GM12878 (cell line): ENCODE measurements around the gene LGALS1. TPM values are rescaled to one million over a fixed set of nuclear protein-coding genes. Genes with fewer than 3 reads are reported as not detected.

Experiments
- ATAC-seq: fragments of 200-7000 bp; cut with Tn5 transposase; 3 replicates; pipeline ENCODE4 v1.9.1; 2020; ENCODE audit warnings: mild to moderate bottlenecking, moderate library complexity
- BruUV-seq: library from RNA; stranded (reverse); fragments of 400-500 nt; replicated peaks from 2 replicates; lab custom pipeline; 2021; lab: Mats Ljungman, UMichigan
- CTCF ChIA-PET: fragments of 300-600 bp; sonication (Branson Sonifier 250); formaldehyde crosslinking; extraction: SDS; loops from one replicate; lab custom pipeline; 2021; ENCODE audit warnings: inconsistent platforms; lab: Yijun Ruan, JAX
- POLR2A ChIA-PET: fragments of 350-600 bp; formaldehyde crosslinking; extraction: SDS; loops from one replicate; lab custom pipeline; 2021; ENCODE audit warnings: inconsistent platforms; lab: Charles Lee
- RAD21 ChIA-PET: fragments of 300-600 bp; sonication (Branson Sonifier 250); formaldehyde crosslinking; loops from one replicate; lab custom pipeline; 2023; ENCODE audit warnings: antibody characterized with exemption; ENCODE audit not compliant: unreplicated experiment; lab: Charles Lee
- SMC1A ChIA-PET: fragments of 300-600 bp; sonication (Branson Sonifier 250); formaldehyde crosslinking; loops from one replicate; lab custom pipeline; 2023; ENCODE audit not compliant: unreplicated experiment, uncharacterized antibody; lab: Charles Lee
- DNase-seq: peaks from one replicate; pipeline ENCODE4 v3.0.0-alpha.2; 2011; ENCODE audit warnings: low read depth, low spot score
- FAIRE-seq: peaks from 3 replicates; lab custom pipeline; 2011; peaks lifted over from hg19 to GRCh38; lab: Jason Lieb, UNC
- H2AFZ ChIP-seq: 2 replicates; pipeline ENCODE4 v1.6.0; 2011; ENCODE audit warnings: low read depth, low read length, control low read depth; ENCODE audit not compliant: control insufficient read depth
- H3K27ac ChIP-seq: 2 replicates; pipeline ENCODE4 v1.5.1; 2011; ENCODE audit warnings: control low read depth; ENCODE audit not compliant: control insufficient read depth, insufficient read depth
- H3K27me3 ChIP-seq, 2 experiments: replicated peaks in 1 of 2; 2 replicates each; pipeline versions ENCODE4 v1.6.0 to v1.6.1; 2011; ENCODE audit warnings: low read length in 1 of 2; ENCODE audit not compliant: control insufficient read depth in 2 of 2, insufficient read depth in 2 of 2
- H3K36me3 ChIP-seq, 2 experiments: 2 replicates each; pipeline ENCODE4 v1.5.1; 2011; ENCODE audit warnings: low read length in 1 of 2; ENCODE audit not compliant: control insufficient read depth in 2 of 2, insufficient read depth in 2 of 2
- H3K4me1 ChIP-seq: 2 replicates; pipeline ENCODE4 v1.6.1; 2011; ENCODE audit warnings: mild to moderate bottlenecking, low read length, moderate library complexity, mixed read lengths; ENCODE audit not compliant: control insufficient read depth, insufficient read depth
- H3K4me2 ChIP-seq: 2 replicates; pipeline ENCODE4 v1.6.0; 2011; ENCODE audit warnings: control low read depth; ENCODE audit not compliant: control insufficient read depth, insufficient read depth
- H3K4me3 ChIP-seq: fragments of 200-600 bp; sonication (generic); 2 replicates; pipeline ENCODE4 v1.5.1; 2016
- H3K79me2 ChIP-seq: 2 replicates; pipeline ENCODE4 v1.6.0; 2011; ENCODE audit warnings: low read length; ENCODE audit not compliant: control insufficient read depth, insufficient read depth
- H3K9ac ChIP-seq: 2 replicates; pipeline ENCODE4 v1.8.0; 2011; ENCODE audit warnings: low read length, control low read depth, mixed read lengths; ENCODE audit not compliant: control insufficient read depth, insufficient read depth
- H3K9me3 ChIP-seq: replicated peaks from 3 replicates; pipeline ENCODE4 v1.5.1; 2011; ENCODE audit warnings: mild to moderate bottlenecking, low read length; ENCODE audit not compliant: control insufficient read depth, insufficient read depth
- H4K20me1 ChIP-seq: 2 replicates; pipeline ENCODE4 v1.6.0; 2011; ENCODE audit not compliant: control insufficient read depth, insufficient read depth
- BACH1 ChIP-seq: fragments of 450-650 bp; IDR thresholded peaks from 2 replicates; pipeline ENCODE4 v1.6.1; 2017; ENCODE audit warnings: mild to moderate bottlenecking, borderline replicate concordance
- BCLAF1 ChIP-seq: fragments of 450-650 bp; IDR thresholded peaks from 2 replicates; pipeline ENCODE4 v1.6.1; 2017; ENCODE audit warnings: antibody characterized with exemption, mild to moderate bottlenecking, moderate library complexity
- FOXK2 ChIP-seq: fragments of 450-650 bp; IDR thresholded peaks from 2 replicates; pipeline ENCODE4 v1.6.1; 2017; ENCODE audit warnings: mild to moderate bottlenecking, moderate library complexity
- MTA2 ChIP-seq: fragments of 450-650 bp; IDR thresholded peaks from 2 replicates; pipeline ENCODE4 v1.6.1; 2016; ENCODE audit warnings: low read depth, mild to moderate bottlenecking, moderate library complexity
- NR2C2 ChIP-seq: IDR thresholded peaks from 2 replicates; pipeline ENCODE4 v1.6.1; 2011; ENCODE audit warnings: borderline replicate concordance, low read depth; ENCODE audit not compliant: control insufficient read depth, insufficient read length
- TCF12 ChIP-seq: IDR thresholded peaks from 2 replicates; pipeline ENCODE4 v1.6.1; 2011; ENCODE audit warnings: low read depth, mild to moderate bottlenecking, low read length
- WGBS: methylation state at CpG from one replicate; pipeline ENCODE4 v1.1.6; 2016; ENCODE audit warnings: low lambda C conversion rate; ENCODE audit not compliant: insufficient replicate concordance, insufficient coverage; ENCODE audit errors: missing lambda C conversion rate; 5-methylcytosine and 5-hydroxymethylcytosine counted together
- in situ Hi-C: fragments of 300-500 bp; cut with MboI; formaldehyde crosslinking; loops from 9 replicates; pipeline ENCODE4 v1.14.3; 2018; ENCODE audit warnings: mixed read lengths
- intact Hi-C: fragments of 100-400 bp; cut with micrococcal nuclease; formaldehyde crosslinking; loops from one replicate; pipeline ENCODE4 v1.14.2; 2022; ENCODE audit not compliant: unreplicated experiment
- polyA plus RNA-seq, 11 experiments: library from polyadenylated mRNA; depleted of rRNA in 4 of 11; unstranded in 6 of 11; stranded (reverse) in 5 of 11; fragments of >200 nt; fragmentation: Nextera tagmentation in 4 of 11; fragmentation: Illumina TruSeq in 1 of 11; extraction: Ambion mirVana in 4 of 11; extraction: Trizol in 1 of 11; gene quantifications; 1 replicate in 1 of 11; 2 replicates in 10 of 11; pipeline versions ENCODE4 v1.2.1 to v1.2.3, GENCODE V29; 2011 to 2016; ENCODE audit warnings: inconsistent platforms in 2 of 11, missing spikeins in 2 of 11, low read depth in 1 of 11
- total RNA-seq, 4 experiments: library from RNA; depleted of rRNA in 3 of 4; stranded (reverse); fragments of >200 nt in 3 of 4; fragmentation: Illumina TruSeq in 1 of 4; extraction: Trizol in 1 of 4; gene quantifications; 2 replicates each; pipeline versions ENCODE4 v1.2.1 to v1.2.3, GENCODE V29; 2013 to 2021

LGALS1 gene
- total and polyA plus RNA-seq, 10 of the 15 experiments (the other 5 are each of a cell fraction or from before 2014, with no cell fraction given) = 312 to 1,889 (median 706) TPM

DNA sequence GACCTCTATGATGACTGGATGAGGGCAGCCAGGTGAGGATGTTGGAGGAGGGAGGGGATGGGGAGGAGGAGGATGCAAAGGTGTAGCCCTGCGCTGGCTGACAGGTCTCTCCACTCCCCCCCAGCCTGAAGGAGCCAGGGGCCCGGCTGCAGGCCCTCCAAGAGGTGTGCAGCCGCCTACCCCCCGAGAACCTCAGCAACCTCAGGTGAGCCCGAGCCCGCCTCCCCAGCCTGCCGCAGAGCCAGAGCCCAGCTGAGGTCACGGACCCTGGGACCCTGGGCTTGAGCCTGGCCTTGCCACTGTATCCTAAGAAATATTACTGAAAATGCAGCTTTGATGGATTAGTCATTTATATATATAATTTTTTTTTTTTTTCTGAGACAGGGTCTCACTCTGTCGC is 28.1 kb upstream of the LGALS1 start:
- ChIA-PET POLR2A (interaction anchor here (0.6 to 1.6 kb wide), 3 partner anchors 11 to 148 kb away, joined by 3 to 4 read pairs (median 3); no protein-coding TSS in a partner anchor), RAD21 (interaction anchor here (1.5 kb wide), 1 partner anchor 11 kb away, joined by 3 read pairs; the partner anchor contains the start of gene PDXP), SMC1A (no interaction called here), CTCF (interaction anchor here (0.7 kb wide), 1 partner anchor 39 kb away, joined by 3 read pairs; no protein-coding TSS in a partner anchor)
- H3K27me3 ChIP-seq = no peaks in the 10 kb centered on the region
- no peak overlapping the region for H3K9ac ChIP-seq
- intact Hi-C loops (no loop called here), in situ Hi-C loops (no loop called here)
- H3K27ac ChIP-seq = no peak overlapping the region
- H3K79me2 ChIP-seq = peaks cover 7% of the 10 kb centered on the region
- H3K4me2 ChIP-seq = no peak overlapping the region
- no peak overlapping the region for H3K4me3 ChIP-seq
- FAIRE-seq (no peak), DNase-seq (no peak), ATAC-seq (no peak)
- H4K20me1 ChIP-seq = no peaks in the 10 kb centered on the region
- TF ChIP-seq NR2C2 = no peak
- no peak for TF ChIP-seq FOXK2
- no peak for TF ChIP-seq MTA2
- WGBS = over 99% methylated on average over 9 of the region's 9 CpGs
- H3K4me1 ChIP-seq = peaks cover 8% of the 10 kb centered on the region
- no peak overlapping the region for H2AFZ ChIP-seq
- H3K9me3 ChIP-seq = no peaks in the 10 kb centered on the region
- no TSS peak for BruUV-seq
- peaks cover 15 to 34% of the 10 kb centered on the region in 2 experiments; a peak in 3 of 4 replicates for H3K36me3 ChIP-seq

GRCh38 chr22:37647928-37648327 is 27.5 kb upstream of the LGALS1 start:
- RAD21 ChIA-PET = interaction anchor here (1.5 kb wide), 1 partner anchor 10 kb away, joined by 3 read pairs; the partner anchor contains the start of gene PDXP
- no TSS peak for BruUV-seq
- H3K79me2 ChIP-seq = peaks cover 5% of the 10 kb centered on the region
- no peak overlapping the region for H3K9ac ChIP-seq
- no peaks in the 10 kb centered on the region for H3K27me3 ChIP-seq
- TF ChIP-seq BACH1 (no peak), TCF12 (no peak), BCLAF1 (no peak)
- ATAC-seq (no peak), DNase-seq (no peak), FAIRE-seq (no peak)
- no peak overlapping the region for H3K4me3 ChIP-seq
- no peak overlapping the region for H3K27ac ChIP-seq
- CTCF ChIA-PET = interaction anchor here (0.7 kb wide), 1 partner anchor 40 kb away, joined by 3 read pairs; no protein-coding TSS in a partner anchor
- SMC1A ChIA-PET = no interaction called here
- H3K36me3 ChIP-seq = peaks cover 15 to 31% of the 10 kb centered on the region in 2 experiments; a peak in 3 of 4 replicates
- intact Hi-C loops = no loop called here
- peaks cover 7% of the 10 kb centered on the region for H3K4me1 ChIP-seq
- 96% methylated on average over 9 of the region's 9 CpGs for WGBS
- in situ Hi-C loops = no loop called here
- POLR2A ChIA-PET = interaction anchor here (0.6 to 1.6 kb wide), 3 partner anchors 10 to 147 kb away, joined by 3 to 4 read pairs (median 3); no protein-coding TSS in a partner anchor
- no peaks in the 10 kb centered on the region for H4K20me1 ChIP-seq
- no peak overlapping the region for H2AFZ ChIP-seq
- no peaks in the 10 kb centered on the region for H3K9me3 ChIP-seq
- no peak overlapping the region for H3K4me2 ChIP-seq
